ENCODE data around the gene ZNF445.
"Not testable (repeated sequence)": the region's sequence is repeated elsewhere in the genome, so short reads cannot be mapped to it uniquely, and the experiment has no call there.

- TF ChIP-seq CTCF (IDR thresholded peaks at IDR 0.05; ENCODE audit: low read length); EZH2 (IDR thresholded peaks at IDR 0.05; ENCODE audit: borderline replicate concordance, low read length): not testable (repeated sequence)
These were observed 9.4 kb downstream of the ZNF445 start for GRCh38 chr3:44468099-44468537.

All from OCI-LY1 (cell line).